ENCODE measurements around the gene NINJ2.

- TF ChIP-seq CTCF (IDR thresholded peaks at IDR 0.05) (no peak), POLR2A (IDR thresholded peaks at IDR 0.05) (no peak), EP300 (IDR thresholded peaks at IDR 0.05) (no peak), POLR2AphosphoS5 (IDR thresholded peaks at IDR 0.05) (no peak)
Observed at GRCh38 chr12:530821-531220, 132.4 kb downstream of the NINJ2 start.

Data from sigmoid colon (tissue), 4 donors.